Fibroblast of lung (primary cell): Measurements from ENCODE around the gene HIP1.
"Not testable (repeated sequence)": the region's sequence is repeated elsewhere in the genome, so short reads cannot be mapped to it uniquely, and the experiment has no call there.

Experiments
- CTCF ChIP-seq, 2 donors: IDR thresholded peaks in 1 of 2; conservative IDR thresholded peaks in 1 of 2; 1 replicate in 1 of 2; 2 replicates in 1 of 2; pipeline ENCODE4 v1.5.1; 2011 to 2012; ENCODE audit warnings: low read length in 2 of 2, control low read depth in 1 of 2, inconsistent platforms in 1 of 2, low read depth in 1 of 2, mild to moderate bottlenecking in 1 of 2
- EZH2 ChIP-seq: IDR thresholded peaks from 2 replicates; pipeline ENCODE4 v1.5.1; 2012; ENCODE audit warnings: low read length, control low read depth, mild to moderate bottlenecking; ENCODE audit errors: missing control alignments

- not testable (repeated sequence) for TF ChIP-seq CTCF (conservative IDR thresholded peaks at IDR 0.05 in 1 of 2, IDR thresholded peaks at IDR 0.05 in 1 of 2; ENCODE audit: low read depth in 1 of 2, low read length in 2 of 2); EZH2
These were observed 11.4 kb downstream of the HIP1 start for GRCh38 chr7:75727351-75727750.
